Naive thymus-derived CD4-positive, alpha-beta T cell (primary cell): ENCODE measurements around the gene SEMA4F. TPM values are rescaled to one million over a fixed set of nuclear protein-coding genes. Genes with fewer than 3 reads are reported as not detected.

Experiments used
- ATAC-seq: fragments of 150-1000 bp; cut with Tn5 transposase; 2 replicates; pipeline ENCODE4 v1.10.0; 2021; ENCODE audit warnings: mild to moderate bottlenecking, moderate library complexity
- CTCF ChIA-PET: fragments of 350-600 bp; sonication (Branson Sonifier 250); formaldehyde crosslinking; loops from one replicate; lab custom pipeline; 2021; ENCODE audit warnings: antibody characterized with exemption; lab: Charles Lee
- POLR2A ChIA-PET: fragments of 350-600 bp; sonication (Branson Sonifier 250); formaldehyde crosslinking; loops from one replicate; lab custom pipeline; 2021; ENCODE audit warnings: antibody characterized with exemption, inconsistent platforms; lab: Charles Lee
- DNase-seq, 9 donors: peaks; one replicate each; pipeline versions ENCODE4 v3.0.0 to v3.0.0-alpha.2; 2020 to 2022; ENCODE audit warnings: mixed read lengths in 1 of 9
- H3K27ac ChIP-seq: one replicate; pipeline ENCODE4 v1.7.0; 2013; ENCODE audit warnings: mild to moderate bottlenecking, low read depth, low read length, moderate library complexity
- H3K27me3 ChIP-seq, 2 donors: one replicate each; pipeline ENCODE4 v1.7.0; 2013; ENCODE audit warnings: low read length in 2 of 2, mild to moderate bottlenecking in 2 of 2, moderate library complexity in 2 of 2; ENCODE audit not compliant: control insufficient read depth in 2 of 2, insufficient read depth in 2 of 2
- H3K36me3 ChIP-seq, 3 experiments: 1 replicate in 2 of 3; 2 replicates in 1 of 3; pipeline ENCODE4 v1.7.0; 2013; ENCODE audit warnings: low read length in 3 of 3, mild to moderate bottlenecking in 3 of 3, moderate library complexity in 1 of 3; ENCODE audit not compliant: insufficient read depth in 3 of 3, control insufficient read depth in 2 of 3
- H3K4me1 ChIP-seq, 2 donors: one replicate each; pipeline ENCODE4 v1.7.0; 2013; ENCODE audit warnings: low read length in 2 of 2, mild to moderate bottlenecking in 2 of 2, moderate library complexity in 1 of 2; ENCODE audit not compliant: control insufficient read depth in 2 of 2, insufficient read depth in 2 of 2
- H3K4me3 ChIP-seq: 2 replicates; pipeline ENCODE4 v1.7.0; 2013; ENCODE audit warnings: mild to moderate bottlenecking, low read length
- H3K9me3 ChIP-seq, 3 experiments: 1 replicate in 2 of 3; 2 replicates in 1 of 3; pipeline ENCODE4 v1.7.0; 2013; ENCODE audit warnings: low read length in 3 of 3; ENCODE audit not compliant: control insufficient read depth in 2 of 3
- H3K27ac Mint-ChIP-seq, 9 donors: one replicate each; pipeline ENCODE4 v1.8.0; 2020 to 2022; ENCODE audit warnings: mixed read lengths in 9 of 9, mild to moderate bottlenecking in 8 of 9, moderate library complexity in 5 of 9, inconsistent platforms in 2 of 9
- H3K27me3 Mint-ChIP-seq, 5 donors: one replicate each; pipeline ENCODE4 v1.8.0; 2021 to 2022; ENCODE audit warnings: mixed read lengths in 5 of 5, mild to moderate bottlenecking in 1 of 5
- H3K36me3 Mint-ChIP-seq, 5 donors: one replicate each; pipeline ENCODE4 v1.8.0; 2020 to 2022; ENCODE audit warnings: mixed read lengths in 5 of 5, mild to moderate bottlenecking in 3 of 5, inconsistent platforms in 1 of 5
- H3K4me1 Mint-ChIP-seq, 7 donors: one replicate each; pipeline ENCODE4 v1.8.0; 2020 to 2022; ENCODE audit warnings: mixed read lengths in 7 of 7, mild to moderate bottlenecking in 3 of 7, inconsistent platforms in 1 of 7
- H3K4me3 Mint-ChIP-seq, 10 donors: one replicate each; pipeline ENCODE4 v1.8.0; 2020 to 2022; ENCODE audit warnings: mild to moderate bottlenecking in 10 of 10, mixed read lengths in 10 of 10, moderate library complexity in 6 of 10, inconsistent platforms in 2 of 10
- H3K9me3 Mint-ChIP-seq, 11 donors: one replicate each; pipeline ENCODE4 v1.8.0; 2020 to 2022; ENCODE audit warnings: mixed read lengths in 11 of 11, mild to moderate bottlenecking in 4 of 11, inconsistent platforms in 1 of 11, moderate library complexity in 1 of 11
- intact Hi-C, 2 donors: fragments of 100-400 bp; cut with micrococcal nuclease; formaldehyde crosslinking; loops; one replicate each; pipeline ENCODE4 v1.15.1; 2023
- polyA plus RNA-seq, 2 donors: library from polyadenylated mRNA; unstranded; fragments of 300-500 nt; fragmentation: Illumina TruSeq; gene quantifications; one replicate each; pipeline ENCODE4 v1.2.3, GENCODE V29; 2021
- total RNA-seq, 6 experiments: library from RNA in 5 of 6; stranded (reverse) in 5 of 6; gene quantifications; 1 replicate in 5 of 6; 2 replicates in 1 of 6; pipeline ENCODE4 v1.2.3 and lab custom pipeline; 2021 to 2026

Gene SEMA4F
- total and polyA plus RNA-seq, 7 experiments from 2014 or later, result 5.7 to 23.6 (median 8.6) TPM

DNA sequence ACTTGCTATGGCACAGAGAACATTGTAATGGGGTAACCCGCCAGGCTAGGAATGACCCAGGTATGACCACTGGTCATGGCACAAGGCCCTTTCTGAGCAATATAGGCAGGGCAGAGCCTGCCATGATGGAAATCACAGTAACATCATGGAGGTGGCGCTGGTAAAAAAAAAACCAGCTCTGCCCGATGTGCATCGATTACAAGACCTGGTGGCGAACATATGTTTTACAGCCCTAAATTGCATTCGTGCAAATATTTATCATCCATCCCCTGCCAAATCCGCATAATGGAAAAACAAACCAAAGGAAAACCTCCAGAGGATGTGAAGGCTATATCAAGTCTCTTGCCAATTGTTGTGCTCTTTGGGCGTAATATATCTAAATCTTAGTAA lies 60.6 kb downstream of the SEMA4F start:
- Mint-ChIP-seq H3K27ac (no peak overlapping the region), H3K27me3 (peaks cover 0 to 18% (median 8%) of the 10 kb centered on the region in 5 donors), H3K36me3 (peaks cover 0 to under 1% (median 0%) of the 10 kb centered on the region in 5 donors), H3K9me3 (no peaks in the 10 kb centered on the region), H3K4me1 (peaks cover 4 to 10% (median 8%) of the 10 kb centered on the region in 7 donors), H3K4me3 (peak overlapping the region in 7 of 10 donors; percentile 82 to 98 (median 94))
- ATAC-seq, result no peak
- Histone ChIP-seq H3K9me3 (no peaks in the 10 kb centered on the region), H3K4me3 (no peak overlapping the region), H3K4me1 (no peaks in the 10 kb centered on the region), H3K36me3 (no peaks in the 10 kb centered on the region), H3K27me3 (peaks cover 0 to 8% of the 10 kb centered on the region in 2 donors), H3K27ac (no peak overlapping the region)
- ChIA-PET POLR2A (no interaction called here), CTCF (interaction anchor here (0.6 to 7.6 kb wide), 11 partner anchors 9 to 250 kb away, joined by 3 to 119 read pairs (median 6); no protein-coding TSS in a partner anchor)
- intact Hi-C loops, result loop anchor here (1.0 to 2.0 kb wide), 6 partner anchors 24 to 162 kb away; no protein-coding TSS in a partner anchor
- DNase-seq, result no peak

DNA sequence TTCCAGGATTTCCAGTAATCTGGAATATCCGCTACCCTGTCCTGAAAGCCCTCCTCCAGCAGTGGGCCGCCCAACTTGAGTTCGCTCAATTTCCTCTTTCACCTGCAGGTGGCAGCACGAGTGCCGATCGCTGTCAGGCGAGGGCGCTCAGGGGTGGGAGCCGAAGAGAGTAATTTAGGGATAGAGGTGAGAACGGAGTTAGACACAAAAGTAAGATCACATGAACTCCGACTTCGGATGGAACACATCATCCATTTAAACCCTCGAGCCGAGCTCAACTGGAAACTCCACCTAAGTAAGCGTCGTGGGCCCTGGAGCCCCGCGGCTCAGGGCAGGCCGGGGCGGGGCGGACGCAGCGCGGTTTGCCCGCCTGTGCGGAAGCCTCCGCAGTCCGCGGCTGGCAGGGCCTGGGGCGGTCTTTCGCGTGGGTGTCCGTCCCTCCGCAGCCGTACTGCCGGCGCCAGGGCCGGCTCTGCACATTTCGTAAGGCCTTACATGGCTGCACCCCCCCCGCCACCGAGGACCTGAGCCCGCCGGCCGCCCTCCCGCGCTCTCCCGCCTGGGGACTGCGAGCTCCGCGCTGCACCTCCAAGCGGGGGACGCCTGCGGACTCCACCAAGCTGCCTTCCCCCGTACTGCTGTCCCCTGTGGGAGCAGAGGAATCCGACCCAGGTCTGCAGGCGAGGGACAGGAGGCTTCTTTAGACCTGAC lies 61.2 kb downstream of the SEMA4F start:
- no peaks in the 10 kb centered on the region for H3K36me3 Mint-ChIP-seq
- peak; percentile 94 for ATAC-seq
- ChIA-PET POLR2A (interaction anchor here (1.3 kb wide), 1 partner anchor 121 kb away, joined by 4 read pairs; no protein-coding TSS in a partner anchor), CTCF (interaction anchor here (0.9 to 7.6 kb wide), 13 partner anchors 9 to 161 kb away, joined by 3 to 119 read pairs (median 4); no protein-coding TSS in a partner anchor)
- H3K4me3 ChIP-seq, result peak overlapping the region; percentile 52
- H3K4me3 Mint-ChIP-seq, result peak overlapping the region; percentile 82 to 98 (median 90)
- no peaks in the 10 kb centered on the region for H3K9me3 ChIP-seq
- peaks cover 4 to 10% (median 8%) of the 10 kb centered on the region in 7 donors for H3K4me1 Mint-ChIP-seq
- peaks cover 0 to 8% of the 10 kb centered on the region in 2 donors for H3K27me3 ChIP-seq
- H3K4me1 ChIP-seq, result no peaks in the 10 kb centered on the region
- no peaks in the 10 kb centered on the region for H3K36me3 ChIP-seq
- H3K9me3 Mint-ChIP-seq, result no peaks in the 10 kb centered on the region
- H3K27ac ChIP-seq, result no peak overlapping the region
- intact Hi-C loops, result loop anchor here (1.0 to 2.0 kb wide), 6 partner anchors 25 to 161 kb away; no protein-coding TSS in a partner anchor
- peak overlapping the region in 5 of 9 donors; percentile 3 to 68 (median 21) for H3K27ac Mint-ChIP-seq
- peaks cover 0 to 21% (median 8%) of the 10 kb centered on the region in 5 donors for H3K27me3 Mint-ChIP-seq
- peak; percentile 61 to 84 (median 75) for DNase-seq

DNA sequence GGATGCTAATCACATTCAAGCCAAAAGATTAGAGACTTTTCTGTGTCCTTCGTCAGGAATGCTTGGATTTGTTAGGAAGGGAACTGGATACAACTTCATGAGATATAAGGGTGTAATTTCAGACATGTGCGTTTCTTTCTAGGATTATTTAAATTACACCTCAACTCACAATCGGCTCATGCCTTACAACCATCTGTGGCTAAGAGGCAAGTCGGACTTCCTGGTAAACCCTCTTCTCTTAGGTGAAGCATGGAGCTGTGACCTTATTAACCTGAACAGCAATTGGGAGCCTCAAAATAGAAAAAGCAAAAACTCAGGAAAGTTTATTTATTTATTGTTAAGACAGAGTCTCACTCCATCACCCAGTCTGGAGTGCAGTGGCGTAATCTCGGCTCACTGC lies 61.8 kb downstream of the SEMA4F start:
- Histone ChIP-seq H3K4me1 (no peaks in the 10 kb centered on the region), H3K4me3 (peak overlapping the region; percentile 52), H3K36me3 (no peaks in the 10 kb centered on the region), H3K27ac (no peak overlapping the region), H3K9me3 (no peaks in the 10 kb centered on the region), H3K27me3 (peaks cover 0 to 8% of the 10 kb centered on the region in 2 donors)
- no peaks in the 10 kb centered on the region for H3K9me3 Mint-ChIP-seq
- DNase-seq (peak in 2 of 9 donors; percentile 0 to 4), ATAC-seq (no peak)
- H3K4me1 Mint-ChIP-seq, result peaks cover 4 to 10% (median 8%) of the 10 kb centered on the region in 7 donors
- ChIA-PET POLR2A (interaction anchor here (1.3 kb wide), 1 partner anchor 121 kb away, joined by 4 read pairs; no protein-coding TSS in a partner anchor), CTCF (interaction anchor here (0.9 to 7.6 kb wide), 8 partner anchors 33 to 160 kb away, joined by 3 to 119 read pairs (median 6); no protein-coding TSS in a partner anchor)
- H3K27me3 Mint-ChIP-seq, result peaks cover 0 to 20% (median 8%) of the 10 kb centered on the region in 5 donors
- peak overlapping the region; percentile 80 to 96 (median 84) for H3K4me3 Mint-ChIP-seq
- H3K27ac Mint-ChIP-seq, result no peak overlapping the region
- H3K36me3 Mint-ChIP-seq, result no peaks in the 10 kb centered on the region
- intact Hi-C loops, result loop anchor here (1.0 to 2.0 kb wide), 6 partner anchors 26 to 160 kb away; no protein-coding TSS in a partner anchor

DNA sequence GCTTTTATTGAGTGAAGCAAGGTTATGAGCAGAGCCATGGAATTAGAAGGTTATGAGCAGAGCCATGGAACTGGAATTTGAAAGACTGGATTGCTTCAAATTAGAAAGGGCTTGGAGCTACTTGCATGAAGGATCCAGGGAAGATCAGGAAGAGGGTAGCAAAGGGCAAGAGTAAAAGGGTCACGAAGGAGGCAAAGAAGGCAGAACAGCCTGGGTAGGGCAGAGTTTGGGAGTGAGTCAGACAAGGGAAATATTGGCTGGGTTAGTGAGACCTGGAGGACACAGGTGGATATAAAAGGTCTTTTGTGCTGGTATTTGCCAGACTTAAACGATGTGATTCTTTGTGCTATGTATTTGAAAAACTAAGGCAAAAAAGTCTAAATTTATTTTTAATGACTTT lies 65.0 kb downstream of the SEMA4F start:
- no peaks in the 10 kb centered on the region for H3K9me3 ChIP-seq
- Mint-ChIP-seq H3K27me3 (peaks cover 6 to 27% (median 9%) of the 10 kb centered on the region in 5 donors), H3K9me3 (no peaks in the 10 kb centered on the region), H3K27ac (no peak overlapping the region), H3K4me1 (peaks cover 4 to 10% (median 8%) of the 10 kb centered on the region in 7 donors), H3K4me3 (no peak overlapping the region), H3K36me3 (no peaks in the 10 kb centered on the region)
- H3K4me1 ChIP-seq, result no peaks in the 10 kb centered on the region
- ChIA-PET CTCF (interaction anchor here (1.6 kb wide), 1 partner anchor 157 kb away, joined by 3 read pairs; no protein-coding TSS in a partner anchor), POLR2A (no interaction called here)
- no peak overlapping the region for H3K4me3 ChIP-seq
- no peaks in the 10 kb centered on the region for H3K36me3 ChIP-seq
- intact Hi-C loops, result no loop called here
- H3K27ac ChIP-seq, result no peak overlapping the region
- ATAC-seq (no peak), DNase-seq (no peak)
- peaks cover 0 to 8% of the 10 kb centered on the region in 2 donors for H3K27me3 ChIP-seq

DNA sequence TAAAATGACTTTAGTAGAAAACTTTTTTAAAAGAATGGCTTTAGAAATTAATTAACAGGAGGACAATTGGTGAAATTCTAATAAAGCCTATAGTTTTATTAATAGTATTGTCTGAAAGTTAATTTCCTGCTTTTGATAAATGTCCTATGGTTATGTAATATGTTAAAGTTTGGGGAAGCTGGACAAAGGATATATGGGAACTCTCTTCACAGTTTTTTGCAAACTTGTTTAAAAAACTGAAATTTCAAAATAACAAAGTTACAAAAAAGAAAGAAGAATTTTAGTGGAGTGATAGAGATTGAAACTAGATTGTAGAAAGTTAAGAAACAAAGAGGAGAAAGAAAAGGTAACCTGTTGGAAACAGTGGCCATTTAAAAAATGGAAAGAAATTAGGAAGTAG lies 67.3 kb downstream of the SEMA4F start:
- H3K27me3 Mint-ChIP-seq, result peaks cover 0 to 17% (median 6%) of the 10 kb centered on the region in 5 donors
- H3K4me1 Mint-ChIP-seq, result no peaks in the 10 kb centered on the region
- H3K36me3 ChIP-seq, result no peaks in the 10 kb centered on the region

DNA sequence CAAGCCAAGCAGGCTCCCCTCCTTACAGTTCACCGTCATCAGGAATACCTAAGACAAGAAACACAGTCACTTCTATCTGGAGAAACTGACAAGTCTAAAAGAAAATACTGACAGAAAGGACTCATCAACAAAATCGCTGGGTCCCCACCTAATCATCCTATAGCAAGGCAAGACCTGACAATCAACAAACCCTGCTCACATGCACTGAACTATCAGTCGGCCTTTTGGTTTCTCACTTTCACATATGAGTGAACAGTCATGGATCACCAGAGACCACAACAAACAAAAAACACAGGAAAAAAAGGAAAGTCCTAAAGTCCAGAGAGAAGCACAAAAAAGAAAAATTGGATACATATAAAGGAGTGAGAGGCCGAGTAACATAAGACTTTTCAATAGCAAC lies 70.4 kb downstream of the SEMA4F start:
- no peaks in the 10 kb centered on the region for H3K4me1 Mint-ChIP-seq
- H3K27ac Mint-ChIP-seq, result no peak overlapping the region
- Histone ChIP-seq H3K36me3 (no peaks in the 10 kb centered on the region), H3K27ac (no peak overlapping the region), H3K9me3 (no peaks in the 10 kb centered on the region), H3K27me3 (no peaks in the 10 kb centered on the region), H3K4me1 (no peaks in the 10 kb centered on the region), H3K4me3 (no peak overlapping the region)
- no peaks in the 10 kb centered on the region for H3K36me3 Mint-ChIP-seq
- ChIA-PET CTCF (no interaction called here), POLR2A (no interaction called here)
- intact Hi-C loops, result no loop called here
- no peak overlapping the region for H3K4me3 Mint-ChIP-seq
- no peak for DNase-seq
- peaks cover 5 to 33% (median 6%) of the 10 kb centered on the region in 5 donors for H3K27me3 Mint-ChIP-seq
- H3K9me3 Mint-ChIP-seq, result peaks cover 0 to 5% (median 0%) of the 10 kb centered on the region in 11 donors
- ATAC-seq, result no peak

More for the DNA sequence above, 67.3 kb downstream of the SEMA4F start:
- no peak for ATAC-seq
- H3K9me3 Mint-ChIP-seq, result no peaks in the 10 kb centered on the region
- H3K4me1 ChIP-seq, result no peaks in the 10 kb centered on the region
- no peak overlapping the region for H3K27ac ChIP-seq
- intact Hi-C loops, result no loop called here
- H3K4me3 ChIP-seq, result no peak overlapping the region
- ChIA-PET POLR2A (no interaction called here), CTCF (no interaction called here)
- no peaks in the 10 kb centered on the region for H3K9me3 ChIP-seq
- no peak overlapping the region for H3K4me3 Mint-ChIP-seq
- H3K27me3 ChIP-seq, result no peaks in the 10 kb centered on the region
- H3K36me3 Mint-ChIP-seq, result no peaks in the 10 kb centered on the region
- no peak overlapping the region for H3K27ac Mint-ChIP-seq
- DNase-seq, result no peak
